GM06990 (cell line): ENCODE measurements around the gene MUC22.
"Not testable (repeated sequence)": the region's sequence is repeated elsewhere in the genome, so short reads cannot be mapped to it uniquely, and the experiment has no call there.

Experiments used
- DNase-seq: peaks from one replicate; pipeline ENCODE4 v3.0.0-alpha.2; 2011; ENCODE audit not compliant: insufficient read length; ENCODE audit errors: extremely low read depth
- H3K27me3 ChIP-seq: replicated peaks from 2 replicates; pipeline ENCODE4 v1.6.0; 2011; ENCODE audit warnings: low read length; ENCODE audit not compliant: control insufficient read depth, insufficient read depth
- H3K36me3 ChIP-seq: 2 replicates; pipeline ENCODE4 v1.5.1; 2011; ENCODE audit warnings: low read length; ENCODE audit not compliant: control insufficient read depth, insufficient read depth
- H3K4me3 ChIP-seq: replicated peaks from 2 replicates; pipeline ENCODE4 v1.5.1; 2011; ENCODE audit warnings: low read depth, mild to moderate bottlenecking, control low read depth, low read length
- CTCF ChIP-seq: IDR thresholded peaks from 2 replicates; pipeline ENCODE4 v1.5.1; 2011; ENCODE audit warnings: low read length, control low read depth, mild to moderate bottlenecking, inconsistent platforms; ENCODE audit not compliant: insufficient read depth, poor library complexity, severe bottlenecking

MUC22 gene

GRCh38 chr6:31038559-31038958 lies 28.3 kb downstream of the MUC22 start:
- Histone ChIP-seq H3K36me3 (no peaks in the 10 kb centered on the region), H3K4me3 (no peak overlapping the region), H3K27me3 (no peaks in the 10 kb centered on the region)
- no peak for DNase-seq
- no peak for TF ChIP-seq CTCF

GRCh38 chr6:31040801-31041200 lies 30.5 kb downstream of the MUC22 start:
- no peak for DNase-seq
- TF ChIP-seq CTCF: no peak
- H3K36me3 ChIP-seq: no peaks in the 10 kb centered on the region
- H3K4me3 ChIP-seq: no peak overlapping the region
- H3K27me3 ChIP-seq: no peaks in the 10 kb centered on the region

GRCh38 chr6:31041372-31041974 lies 31.2 kb downstream of the MUC22 start:
- DNase-seq: no peak
- TF ChIP-seq CTCF: no peak
- H3K27me3 ChIP-seq: no peaks in the 10 kb centered on the region
- H3K4me3 ChIP-seq: no peak overlapping the region
- H3K36me3 ChIP-seq: no peaks in the 10 kb centered on the region

GRCh38 chr6:31042806-31043205 lies 32.5 kb downstream of the MUC22 start:
- Histone ChIP-seq H3K36me3 (no peaks in the 10 kb centered on the region), H3K4me3 (no peak overlapping the region; the same call in 1 of the 2 replicates), H3K27me3 (no peaks in the 10 kb centered on the region)
- no peak for DNase-seq
- peak; percentile 72 for TF ChIP-seq CTCF

- no peaks in the 10 kb centered on the region for H3K36me3 ChIP-seq
- DNase-seq: no peak
- no peak for TF ChIP-seq CTCF
- no peaks in the 10 kb centered on the region for H3K27me3 ChIP-seq
- no peak overlapping the region for H3K4me3 ChIP-seq
Observed at GRCh38 chr6:31048099-31048498, 37.8 kb downstream of the MUC22 start.

GRCh38 chr6:31049518-31049917 lies 39.2 kb downstream of the MUC22 start:
- DNase-seq: no peak
- Histone ChIP-seq H3K36me3 (no peaks in the 10 kb centered on the region), H3K27me3 (no peaks in the 10 kb centered on the region), H3K4me3 (no peak overlapping the region)
- TF ChIP-seq CTCF: no peak

GRCh38 chr6:31053187-31053586 lies 42.9 kb downstream of the MUC22 start:
- not testable (repeated sequence) for DNase-seq, H3K36me3 ChIP-seq, H3K27me3 ChIP-seq
- H3K4me3 ChIP-seq: peak overlapping the region; percentile 65
